Kidney (tissue), 14 donors: ENCODE results near the gene UBXN2A. TPM values are rescaled to one million over a fixed set of nuclear protein-coding genes. Genes with fewer than 3 reads are reported as not detected.
A peak's percentile ranks its signal among the peaks of the same experiment; 100 is the strongest.

ENCODE experiments used
- DNase-seq, 5 donors: peaks; one replicate each; pipeline ENCODE4 v3.0.0-alpha.2; 2013 to 2020
- FAIRE-seq: peaks from 2 replicates; lab custom pipeline; 2012; peaks lifted over from hg19 to GRCh38; lab: Jason Lieb, UNC
- H3K27ac ChIP-seq, 2 donors: one replicate each; pipeline ENCODE4 v1.7.0; 2013; ENCODE audit warnings: low read depth in 2 of 2, low read length in 2 of 2, inconsistent platforms in 1 of 2
- H3K27me3 ChIP-seq: one replicate; pipeline ENCODE4 v1.7.1; 2013; ENCODE audit warnings: low read length, inconsistent platforms; ENCODE audit not compliant: control insufficient read depth, insufficient read depth
- H3K36me3 ChIP-seq, 3 donors: one replicate each; pipeline versions ENCODE4 v1.7.0 to v1.7.1; 2013; ENCODE audit warnings: low read length in 3 of 3, control low read depth in 1 of 3, inconsistent platforms in 1 of 3; ENCODE audit not compliant: insufficient read depth in 3 of 3, control insufficient read depth in 2 of 3
- H3K4me1 ChIP-seq, 3 donors: one replicate each; pipeline versions ENCODE4 v1.7.0 to v1.7.1; 2013; ENCODE audit warnings: low read length in 3 of 3, inconsistent platforms in 1 of 3, low read depth in 1 of 3; ENCODE audit not compliant: control insufficient read depth in 2 of 3, insufficient read depth in 2 of 3
- H3K4me3 ChIP-seq, 3 donors: one replicate each; pipeline versions ENCODE4 v1.7.0 to v1.8.1; 2013; ENCODE audit warnings: low read length in 3 of 3, control low read depth in 1 of 3, inconsistent platforms in 1 of 3
- H3K9ac ChIP-seq, 3 donors: one replicate each; pipeline versions ENCODE4 v1.7.0 to v1.7.1; 2013; ENCODE audit warnings: low read length in 3 of 3, control low read depth in 1 of 3, inconsistent platforms in 1 of 3
- H3K9me3 ChIP-seq, 3 donors: one replicate each; pipeline versions ENCODE4 v1.7.0 to v1.7.1; 2013; ENCODE audit warnings: low read length in 3 of 3, control low read depth in 1 of 3, inconsistent platforms in 1 of 3; ENCODE audit not compliant: control insufficient read depth in 2 of 3, insufficient read depth in 1 of 3
- CTCF ChIP-seq: IDR thresholded peaks from 3 replicates; pipeline ENCODE4 v1.5.1; 2012; ENCODE audit warnings: mild to moderate bottlenecking, moderate library complexity, borderline replicate concordance; ENCODE audit not compliant: insufficient read depth; ENCODE audit errors: extremely low read depth
- intact Hi-C: fragments of 100-400 bp; cut with DNase I; formaldehyde crosslinking; loops from one replicate; pipeline ENCODE4 v1.11.1; 2022
- polyA plus RNA-seq: library from polyadenylated mRNA; stranded (reverse); fragments of 350-450 nt; fragmentation: Illumina TruSeq; extraction: RNeasy Lipid Tissue Mini Kit (QIAGEN cat#74804); gene quantifications from one replicate; pipeline ENCODE4 v1.2.3, GENCODE V29; 2014; ENCODE audit warnings: low read depth, low replicate concordance; ENCODE audit not compliant: insufficient read depth
- total RNA-seq: library from RNA; stranded (reverse); fragmentation: NEBNext Ultra II Directional; extraction: Animal tissue kit (Norgen Biotek cat#: 25700); gene quantifications from one replicate; pipeline ENCODE4 v1.2.1, GENCODE V29; 2021
- donor health status: control.
- donor health status: control.
- donor health status: control.
- donor health status: control.
- donor health status: control.
- donor health status: DM: yes; HTN: yes; CAD: no.
- donor health status: Normal renal cell carcinoma (clear cell type).

The UBXN2A gene
- total and polyA plus RNA-seq, 2 donors from 2014 or later: 7.9 to 11.9 TPM

GRCh38 chr2:23941644-23942043, 1.4 kb downstream of the UBXN2A start:
- DNase-seq: no peak
- H3K36me3 ChIP-seq: no peaks in the 10 kb centered on the region
- peaks cover 0 to 2% (median 0%) of the 10 kb centered on the region in 3 donors for H3K4me1 ChIP-seq
- no peak overlapping the region for H3K9ac ChIP-seq
- H3K4me3 ChIP-seq: peak overlapping the region in 1 of 3 donors; percentile 91
- H3K27ac ChIP-seq: no peak overlapping the region
- no peak for FAIRE-seq
- intact Hi-C loops: no loop called here
- H3K9me3 ChIP-seq: no peaks in the 10 kb centered on the region
- no peak for TF ChIP-seq CTCF
- no peaks in the 10 kb centered on the region for H3K27me3 ChIP-seq

GRCh38 chr2:23943666-23944065, 3.4 kb downstream of the UBXN2A start:
- Histone ChIP-seq H3K36me3 (no peaks in the 10 kb centered on the region), H3K9ac (no peak overlapping the region), H3K9me3 (no peaks in the 10 kb centered on the region), H3K27ac (no peak overlapping the region), H3K4me3 (no peak overlapping the region), H3K27me3 (no peaks in the 10 kb centered on the region), H3K4me1 (peaks cover 0 to 2% (median 0%) of the 10 kb centered on the region in 3 donors)
- FAIRE-seq (no peak), DNase-seq (no peak)
- intact Hi-C loops: no loop called here
- no peak for TF ChIP-seq CTCF

DNA sequence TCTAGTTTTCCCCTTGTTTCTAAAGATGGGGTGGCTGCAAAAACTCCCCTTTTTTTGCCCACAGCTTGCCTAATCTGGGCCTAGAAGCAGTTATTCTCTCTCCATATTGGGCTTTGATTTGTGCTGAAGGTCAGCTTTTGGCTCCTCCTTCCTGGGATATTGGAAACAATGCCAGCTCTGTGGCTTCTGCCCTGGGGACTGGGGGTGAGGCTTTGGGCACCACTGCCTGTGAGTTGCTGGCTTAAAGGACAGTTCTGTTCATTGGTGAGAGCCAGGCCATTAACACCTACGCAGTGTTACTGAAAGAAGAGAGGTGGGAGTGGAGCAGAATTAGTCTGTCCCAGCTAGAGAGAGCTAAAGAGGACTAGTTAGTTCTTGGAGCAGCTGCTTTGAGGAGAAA, 4.3 kb downstream of the UBXN2A start:
- no peak for TF ChIP-seq CTCF
- H3K9me3 ChIP-seq: no peaks in the 10 kb centered on the region
- intact Hi-C loops: no loop called here
- FAIRE-seq: no peak
- H3K27me3 ChIP-seq: no peaks in the 10 kb centered on the region
- H3K4me1 ChIP-seq: no peaks in the 10 kb centered on the region
- H3K4me3 ChIP-seq: no peak overlapping the region
- no peak for DNase-seq
- no peaks in the 10 kb centered on the region for H3K36me3 ChIP-seq
- H3K9ac ChIP-seq: no peak overlapping the region
- no peak overlapping the region for H3K27ac ChIP-seq

- DNase-seq (no peak), FAIRE-seq (no peak)
- H3K9me3 ChIP-seq: no peaks in the 10 kb centered on the region
- intact Hi-C loops: no loop called here
- H3K4me1 ChIP-seq: no peaks in the 10 kb centered on the region
- H3K9ac ChIP-seq: no peak overlapping the region
- no peak overlapping the region for H3K27ac ChIP-seq
- TF ChIP-seq CTCF: no peak
- H3K4me3 ChIP-seq: no peak overlapping the region
- H3K36me3 ChIP-seq: no peaks in the 10 kb centered on the region
- H3K27me3 ChIP-seq: no peaks in the 10 kb centered on the region
These were observed 4.7 kb downstream of the UBXN2A start for GRCh38 chr2:23944976-23945375.
